GM20431 (cell line): ENCODE data around the gene LBR.

Experiments used
- in situ Hi-C: fragments of 300-500 bp; cut with MseI, MboI; formaldehyde crosslinking; loops from one replicate; pipeline ENCODE4 v1.15.0; 2020; ENCODE audit warnings: low sequenced_read_pairs; ENCODE audit not compliant: unreplicated experiment

The LBR gene

GRCh38 chr1:225427235-225428067 is at the start of gene LBR:
Gene LBR, minus strand, starts transcription at chr1:225428038. Its CDS starts 3,963 bp downstream, at chr1:225424075.
- in situ Hi-C loops, result no loop called here

GRCh38 chr1:225477296-225477911 is 49.6 kb upstream of the LBR start:
- in situ Hi-C loops, result loop anchor here (10.0 to 25.0 kb wide), 2 partner anchors 285 to 497 kb away; no protein-coding TSS in a partner anchor

GRCh38 chr1:225476538-225476988 is 48.7 kb upstream of the LBR start:
- in situ Hi-C loops, result loop anchor here (10.0 to 25.0 kb wide), 2 partner anchors 286 to 498 kb away; no protein-coding TSS in a partner anchor

GRCh38 chr1:225476100-225476511 is 48.3 kb upstream of the LBR start:
- in situ Hi-C loops, result loop anchor here (10.0 to 25.0 kb wide), 2 partner anchors 286 to 499 kb away; no protein-coding TSS in a partner anchor

GRCh38 chr1:225474986-225475820 is 47.4 kb upstream of the LBR start:
- in situ Hi-C loops, result loop anchor here (10.0 to 25.0 kb wide), 2 partner anchors 287 to 500 kb away; no protein-coding TSS in a partner anchor

GRCh38 chr1:225474439-225474985 is 46.7 kb upstream of the LBR start:
- in situ Hi-C loops, result loop anchor here (10.0 kb wide), 1 partner anchor 500 kb away; no protein-coding TSS in a partner anchor

- in situ Hi-C loops, result loop anchor here (10.0 kb wide), 1 partner anchor 501 kb away; no protein-coding TSS in a partner anchor
Measured at GRCh38 chr1:225473676-225474438, 46.0 kb upstream of the LBR start.

- in situ Hi-C loops, result loop anchor here (10.0 kb wide), 1 partner anchor 502 kb away; no protein-coding TSS in a partner anchor
Measured at GRCh38 chr1:225473266-225473665, 45.4 kb upstream of the LBR start.

GRCh38 chr1:225471453-225472301 is 43.8 kb upstream of the LBR start:
- in situ Hi-C loops, result loop anchor here (10.0 kb wide), 1 partner anchor 503 kb away; no protein-coding TSS in a partner anchor

- in situ Hi-C loops, result loop anchor here (10.0 kb wide), 1 partner anchor 504 kb away; no protein-coding TSS in a partner anchor
Measured at GRCh38 chr1:225471109-225471452, 43.2 kb upstream of the LBR start.

- in situ Hi-C loops, result loop anchor here (10.0 kb wide), 1 partner anchor 504 kb away; no protein-coding TSS in a partner anchor
Measured at GRCh38 chr1:225470211-225471108, 42.6 kb upstream of the LBR start.

GRCh38 chr1:225469051-225469450 is 41.2 kb upstream of the LBR start:
- in situ Hi-C loops, result no loop called here

GRCh38 chr1:225468270-225469020 is 40.6 kb upstream of the LBR start:
- in situ Hi-C loops, result no loop called here

- in situ Hi-C loops, result no loop called here
Measured at GRCh38 chr1:225467193-225468020, 39.6 kb upstream of the LBR start.

GRCh38 chr1:225466848-225467192 is 39.0 kb upstream of the LBR start:
- in situ Hi-C loops, result no loop called here
